NCI-H2029 treated with DMSO at 0.1 percent for 48 hours (cell line): ENCODE measurements around the gene ASIC2.

Source experiments
- DNase-seq: peaks from one replicate; lab custom pipeline; 2025; lab: John Stamatoyannopoulos, UW

Gene ASIC2

DNA sequence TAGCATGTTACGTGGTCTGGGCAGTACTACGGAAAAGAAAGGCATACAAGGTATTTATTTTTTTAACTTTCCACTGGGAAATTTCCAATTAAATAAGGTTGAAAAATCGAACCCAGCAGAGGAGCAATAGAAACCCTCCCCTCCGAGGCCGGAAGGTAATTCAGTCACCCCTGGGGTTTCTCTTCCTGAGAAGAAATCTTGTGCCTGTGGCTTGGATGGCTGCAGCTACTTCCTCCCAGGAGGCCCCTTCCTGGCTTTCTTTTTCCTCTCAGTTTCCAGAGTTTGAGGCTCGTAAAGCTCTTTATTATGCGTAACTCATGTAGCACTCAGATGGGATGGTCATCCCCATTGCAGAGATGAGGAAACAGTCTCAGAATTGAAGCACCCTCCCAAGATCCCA, 140.3 kb downstream of the ASIC2 start:
- no peak for DNase-seq

DNA sequence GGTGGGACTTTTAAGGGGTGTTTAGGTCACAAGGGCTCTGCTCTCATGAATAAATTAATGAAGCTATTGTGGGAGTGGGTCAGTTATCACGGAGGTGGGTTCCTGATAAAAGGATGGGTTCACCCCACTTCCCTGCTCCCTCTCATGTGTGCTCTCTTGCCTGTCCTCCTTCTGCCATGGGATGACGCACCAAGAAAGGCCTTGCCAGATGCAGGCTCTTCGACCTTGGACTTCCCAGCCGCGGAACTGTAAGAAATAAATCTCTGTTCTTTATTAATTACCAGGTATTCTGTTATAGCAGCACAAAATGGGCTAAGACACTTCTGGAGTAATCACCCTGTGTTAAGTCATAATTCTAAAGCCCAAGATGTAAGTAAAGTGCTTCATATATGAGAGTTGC, 141.5 kb downstream of the ASIC2 start:
- no peak for DNase-seq

DNA sequence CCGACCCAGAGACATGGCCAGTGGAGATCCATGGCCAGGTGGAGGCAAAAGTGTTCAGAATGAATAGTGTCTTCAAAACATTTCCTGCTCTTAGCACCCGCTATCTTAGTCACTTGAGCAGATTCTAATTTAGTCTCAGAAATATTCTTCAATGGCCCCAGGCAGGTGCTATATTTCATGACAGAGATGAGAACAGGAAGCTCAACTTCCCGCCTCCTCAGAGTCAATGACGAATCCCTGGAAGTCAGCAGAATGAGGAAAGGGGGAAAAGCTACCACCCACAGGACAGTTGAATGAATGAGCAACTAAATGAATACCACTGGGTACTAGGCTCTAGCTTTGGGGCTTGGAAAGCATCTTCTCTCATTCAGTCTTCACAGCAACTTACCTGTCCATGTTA, 147.2 kb downstream of the ASIC2 start:
- DNase-seq, result no peak

DNA sequence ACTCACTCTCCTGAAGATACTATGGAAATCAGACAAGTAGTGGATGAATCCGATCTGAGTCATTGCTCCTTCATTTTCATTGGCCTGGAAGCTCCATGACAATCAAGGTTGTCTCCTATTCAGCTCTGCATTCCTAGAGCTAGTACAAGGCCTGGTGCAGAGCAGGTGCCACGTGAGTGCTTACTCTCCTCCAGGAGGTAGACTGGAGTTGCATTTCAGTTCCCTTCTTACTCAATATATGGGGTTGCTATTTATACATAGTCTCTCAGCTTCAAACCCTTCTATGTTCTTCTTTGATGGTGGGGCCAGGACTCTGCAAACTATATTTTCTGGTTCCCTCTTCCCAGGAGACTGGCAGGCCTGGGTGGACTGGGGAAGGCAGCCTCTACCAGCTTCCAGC, 148.3 kb downstream of the ASIC2 start:
- no peak for DNase-seq

DNA sequence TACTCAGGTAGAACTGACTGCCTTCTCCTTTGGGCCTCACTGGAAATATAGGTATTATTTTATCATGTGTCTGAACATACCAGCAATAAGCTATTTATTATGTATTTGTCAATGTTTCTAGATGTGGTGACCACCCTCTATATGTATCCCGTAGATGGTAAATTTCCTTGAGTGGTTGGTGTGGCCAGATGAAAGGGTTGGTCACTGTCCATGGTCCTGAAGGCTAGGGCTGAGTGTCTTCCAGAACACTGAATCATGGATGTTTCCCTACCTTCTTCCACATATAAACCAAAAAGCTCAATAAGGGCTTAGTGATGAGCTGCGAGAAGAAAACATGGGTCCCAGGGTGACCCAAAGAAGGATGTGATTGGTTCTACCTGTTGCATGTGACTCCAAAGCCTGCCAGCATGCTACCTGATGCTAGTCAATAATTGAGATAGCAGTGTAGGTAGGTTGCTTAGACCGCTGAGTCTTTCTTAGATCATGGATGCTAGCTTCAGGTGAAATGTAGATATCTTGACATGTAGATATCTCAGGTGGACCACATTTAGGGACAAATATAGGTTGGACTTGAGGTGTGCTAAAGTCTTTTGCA, 150.3 kb downstream of the ASIC2 start:
- no peak for DNase-seq

DNA sequence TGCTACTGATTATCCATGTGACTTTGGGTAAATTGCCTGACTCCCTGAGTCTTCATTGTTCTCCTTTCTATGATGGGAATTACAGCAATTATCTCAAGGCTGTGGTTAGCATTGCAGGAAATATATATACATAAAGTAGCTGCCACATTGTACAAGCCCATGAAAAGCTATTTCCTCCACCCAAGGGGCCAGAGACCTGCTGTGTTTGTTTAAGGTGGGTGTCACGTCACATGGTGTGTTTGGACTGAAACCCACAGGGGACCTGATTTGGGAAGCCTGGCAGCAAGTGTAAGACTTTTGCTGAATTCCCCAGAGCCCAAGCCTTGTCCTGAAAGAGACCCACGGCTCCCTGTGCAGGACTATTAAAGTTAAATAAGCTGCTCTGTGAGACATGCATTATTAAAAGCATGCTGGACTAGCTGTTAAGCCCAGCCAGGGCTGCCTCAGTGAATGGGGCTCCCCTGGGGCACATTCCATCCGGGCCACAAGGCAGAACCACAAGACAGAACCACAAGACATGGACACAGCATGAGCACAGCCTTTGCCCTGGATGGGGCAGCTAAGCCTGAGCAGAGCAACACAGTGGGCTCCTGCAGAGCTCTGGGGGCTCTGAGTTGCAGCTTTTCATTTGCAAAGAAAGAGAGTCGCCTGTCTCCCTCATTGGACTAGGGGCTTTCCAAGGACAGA, 152.5 kb downstream of the ASIC2 start:
- DNase-seq, result no peak

DNA sequence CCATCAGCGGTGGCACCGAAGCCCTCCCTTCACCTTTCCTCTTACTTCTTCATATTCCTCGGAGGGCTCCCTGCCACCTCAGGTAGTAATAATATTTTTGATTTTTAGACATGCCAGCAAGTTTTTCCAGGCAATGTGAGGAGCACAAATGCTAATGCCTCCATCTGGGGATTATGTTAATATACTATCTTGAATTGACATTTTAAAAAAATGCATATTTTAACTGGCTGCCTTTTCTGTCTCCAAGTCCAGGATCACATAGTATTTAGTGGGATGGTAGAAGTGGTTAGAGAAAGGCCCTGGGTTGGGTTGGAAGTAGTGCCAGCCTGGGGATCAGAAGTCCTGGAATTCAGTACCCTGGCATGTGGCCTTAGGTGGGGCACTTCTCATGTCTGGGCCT, 154.5 kb downstream of the ASIC2 start:
- DNase-seq, result no peak

DNA sequence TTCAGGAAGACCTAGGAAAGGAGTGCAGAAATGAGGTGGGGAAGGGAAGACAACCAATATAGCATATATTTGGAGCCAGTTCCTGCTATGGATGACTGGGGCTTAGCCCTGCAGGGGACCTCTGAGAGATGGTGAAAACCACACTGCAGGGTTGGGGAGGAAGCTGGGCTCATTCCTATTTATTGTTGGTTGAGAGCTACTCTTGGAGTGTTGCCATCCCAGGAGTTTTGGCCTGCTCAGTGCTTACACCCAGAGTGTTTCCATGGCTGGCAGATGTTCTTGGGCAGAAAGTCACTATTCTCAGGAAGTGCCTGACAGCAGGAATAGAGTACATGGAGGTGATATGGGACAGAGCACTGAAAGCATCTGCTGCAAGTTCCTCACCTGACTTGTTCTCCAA, 155.7 kb downstream of the ASIC2 start:
- peak; percentile 50 for DNase-seq

DNA sequence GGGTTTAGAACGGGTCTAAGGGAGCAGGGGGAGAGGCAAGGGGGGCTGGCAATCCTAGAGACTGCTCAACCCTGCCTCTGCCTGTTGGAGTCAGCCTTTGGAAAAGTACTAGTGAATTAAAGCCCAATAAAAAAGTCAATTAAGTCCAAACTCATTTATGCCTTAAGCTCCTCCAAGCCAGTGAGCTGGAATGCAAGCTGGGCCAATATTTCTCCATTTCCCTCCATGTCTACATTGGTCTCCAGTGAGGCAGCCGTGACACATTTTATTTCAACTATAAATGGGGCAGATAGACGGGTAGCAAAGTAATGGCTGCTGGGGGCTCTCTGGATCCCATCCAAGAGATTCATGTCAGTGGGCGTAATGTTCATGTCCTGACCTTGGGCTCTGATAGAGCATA, 157.4 kb downstream of the ASIC2 start:
- no peak for DNase-seq

DNA sequence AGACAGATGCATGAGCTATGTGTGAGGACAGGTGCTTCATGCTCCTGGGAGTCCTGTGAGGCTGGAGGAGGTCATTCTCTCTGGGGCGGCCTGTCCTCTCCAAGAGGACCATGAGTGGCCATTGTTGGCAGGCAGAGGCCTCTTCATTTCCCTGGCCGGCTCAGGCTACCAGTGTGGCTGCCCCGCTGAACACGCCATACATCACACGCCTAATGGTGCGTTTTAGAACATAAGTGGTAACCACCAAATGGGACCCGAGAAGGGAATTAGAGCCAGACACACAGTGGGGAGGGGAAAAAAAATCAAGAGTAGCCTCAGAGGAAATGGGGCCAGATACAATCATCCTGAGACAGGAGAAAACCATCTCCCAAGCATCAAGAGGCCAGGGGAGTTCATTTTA, 161.5 kb downstream of the ASIC2 start:
- peak; percentile 54 for DNase-seq

DNA sequence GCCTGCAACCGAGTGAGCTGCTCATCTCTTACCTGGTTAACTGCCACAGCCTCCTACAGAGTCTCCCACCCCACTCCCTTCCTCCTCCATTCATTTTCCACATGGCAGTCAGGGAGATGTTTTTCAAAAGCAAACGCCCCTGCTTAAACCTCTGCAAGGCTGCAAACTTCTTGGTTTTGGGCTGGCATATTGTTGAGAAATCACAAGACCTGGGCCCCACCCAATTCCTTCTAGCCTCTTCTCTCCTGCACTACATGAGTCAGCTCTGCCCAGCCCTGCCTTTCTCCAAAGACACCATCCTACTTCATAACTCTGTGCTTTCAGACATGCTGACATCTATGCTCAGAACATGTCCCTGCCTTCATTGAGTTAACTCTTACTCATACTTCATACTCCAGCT, 165.4 kb downstream of the ASIC2 start:
- DNase-seq, result no peak

DNA sequence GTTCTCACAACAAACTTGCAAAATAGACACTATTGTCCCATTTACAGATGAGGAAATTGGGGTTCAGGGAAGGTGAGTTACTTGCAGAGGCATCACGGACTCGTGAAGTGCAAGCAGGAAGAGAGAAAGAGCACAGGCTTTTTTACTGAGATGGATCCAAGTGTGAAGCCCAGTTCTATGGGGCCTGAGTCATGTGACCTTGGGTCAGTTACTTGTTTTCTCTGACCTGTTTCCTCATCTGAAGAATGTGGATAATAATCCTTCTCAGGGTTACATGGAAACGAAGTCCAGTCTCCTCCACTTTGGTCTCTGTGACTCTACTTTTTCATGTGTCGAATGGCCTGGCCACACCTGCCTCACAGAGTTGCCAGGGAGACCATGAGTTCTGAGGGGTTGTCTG, 167.0 kb downstream of the ASIC2 start:
- no peak for DNase-seq

DNA sequence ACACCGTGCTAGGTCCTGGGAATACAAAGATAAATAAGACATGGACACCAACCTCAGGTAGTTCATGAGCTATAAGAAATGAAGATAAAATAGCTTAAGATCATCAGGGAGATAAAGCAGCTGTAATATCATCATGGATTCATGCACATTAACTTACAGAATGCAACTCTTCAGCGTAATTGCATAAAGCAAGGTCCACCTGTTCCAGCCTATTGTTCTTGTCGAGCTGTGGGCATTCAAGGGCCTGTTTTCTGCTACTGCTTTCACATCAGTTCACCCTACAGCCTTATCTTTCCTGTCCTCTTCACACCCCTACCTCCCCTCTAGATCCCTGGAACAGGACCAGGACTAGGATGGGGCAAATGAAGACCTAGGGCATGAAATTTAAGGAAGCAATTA, 167.5 kb downstream of the ASIC2 start:
- no peak for DNase-seq

DNA sequence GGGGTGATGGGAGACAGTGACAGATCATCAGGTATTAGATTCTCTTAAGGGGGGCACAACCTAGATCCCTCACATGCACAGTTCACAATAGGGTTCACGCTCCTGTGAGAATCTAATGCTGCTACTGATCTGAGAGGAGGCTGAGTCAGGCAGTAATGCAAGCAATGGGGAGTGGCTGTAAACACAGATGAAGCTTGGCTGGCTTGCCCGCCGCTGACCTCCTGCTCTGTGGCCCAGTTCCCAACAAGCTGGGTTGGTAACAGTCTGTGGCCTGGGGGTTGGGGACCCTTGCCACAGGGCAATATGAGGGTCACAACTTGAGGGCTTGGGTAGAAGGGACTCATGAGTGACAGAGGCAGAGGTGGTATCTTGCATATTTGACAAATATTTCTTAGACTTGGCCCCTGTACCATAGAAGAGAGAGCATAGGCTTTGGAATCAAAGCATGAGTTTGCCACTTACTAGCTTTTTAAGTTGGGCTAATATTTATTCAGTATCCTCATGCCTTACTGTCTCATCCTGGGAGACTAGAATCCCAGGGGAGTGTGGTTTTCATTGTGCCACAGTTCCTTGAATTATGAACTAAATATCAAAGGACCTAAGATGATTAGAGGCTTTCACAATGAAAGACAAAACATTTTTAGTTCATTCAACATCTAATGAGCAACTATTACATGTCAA, 168.1 kb downstream of the ASIC2 start:
- DNase-seq, result no peak

DNA sequence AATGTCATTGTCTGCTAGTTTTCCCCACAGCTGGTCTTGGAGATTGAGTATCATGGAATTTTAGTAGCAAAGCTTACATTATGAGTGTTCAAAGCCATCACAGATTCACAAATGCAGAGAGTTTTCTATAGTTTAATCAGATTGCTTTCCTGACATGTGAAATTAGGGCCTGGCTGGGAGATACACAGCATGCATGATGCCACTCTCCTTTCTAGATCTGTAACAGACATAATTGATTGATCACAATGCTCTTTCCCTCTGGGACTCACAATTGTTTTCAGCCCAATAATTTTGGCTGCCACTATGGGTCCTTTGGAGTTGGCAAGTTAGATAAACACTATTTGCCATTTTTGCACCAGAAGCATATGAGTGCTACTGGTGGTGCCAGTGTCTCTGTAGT, 168.9 kb downstream of the ASIC2 start:
- no peak for DNase-seq

DNA sequence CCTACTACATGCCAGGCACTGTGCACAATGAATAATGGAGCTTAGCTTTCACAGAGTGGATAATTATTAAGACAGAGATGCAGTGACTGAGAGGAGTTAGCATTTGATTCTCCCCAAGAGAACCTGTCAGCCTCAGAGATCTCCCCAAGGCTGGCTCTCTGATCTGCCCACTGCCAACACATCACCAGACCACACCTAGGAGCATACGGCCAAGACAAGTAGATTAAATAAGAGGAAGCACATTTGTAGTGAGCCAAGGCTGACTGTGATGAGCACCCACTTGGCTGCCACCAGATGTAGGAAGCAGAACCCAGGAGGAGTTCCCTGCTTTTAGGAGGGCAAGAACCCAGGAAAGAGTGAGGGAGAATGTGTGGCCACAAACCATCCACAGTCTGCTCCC, 171.3 kb downstream of the ASIC2 start:
- DNase-seq, result no peak

DNA sequence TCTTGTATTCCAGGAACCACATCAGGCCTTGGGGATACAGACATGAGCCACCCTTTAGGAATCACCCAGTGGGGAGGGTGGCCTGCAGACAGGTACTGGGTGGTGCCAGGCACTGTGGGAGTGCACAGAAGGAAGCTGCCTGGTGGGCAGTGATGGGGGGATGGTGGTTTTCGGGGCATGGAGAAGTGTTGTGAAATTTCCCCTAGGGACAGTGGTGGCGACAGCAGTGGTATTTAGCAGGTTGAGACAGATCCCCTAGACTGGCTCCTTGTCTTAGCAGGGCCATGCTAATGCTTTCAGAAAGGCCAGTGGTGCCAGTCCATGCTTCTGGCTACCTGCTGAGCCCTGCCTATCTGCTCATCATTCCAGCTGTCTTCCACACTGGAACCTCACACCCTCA, 171.8 kb downstream of the ASIC2 start:
- DNase-seq, result no peak

DNA sequence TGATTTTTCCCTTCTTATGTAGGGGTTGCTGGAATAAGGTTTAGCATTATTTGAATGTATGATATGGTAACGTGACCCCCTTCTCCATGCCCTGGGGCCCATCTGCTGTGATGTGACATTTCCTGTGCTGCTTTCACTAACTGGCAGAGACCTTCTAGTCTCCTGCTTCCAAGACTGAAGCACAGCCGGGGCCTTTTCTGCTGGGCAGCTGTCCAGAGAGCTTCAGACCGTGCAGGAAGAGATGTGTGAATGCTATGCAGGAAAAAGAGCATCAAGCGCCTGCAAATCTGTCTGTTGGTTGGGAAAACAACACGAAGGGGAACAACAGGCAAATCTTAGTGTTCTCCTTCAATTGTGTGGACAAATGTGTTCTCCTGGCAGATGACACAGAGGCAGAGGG, 173.0 kb downstream of the ASIC2 start:
- DNase-seq, result no peak

DNA sequence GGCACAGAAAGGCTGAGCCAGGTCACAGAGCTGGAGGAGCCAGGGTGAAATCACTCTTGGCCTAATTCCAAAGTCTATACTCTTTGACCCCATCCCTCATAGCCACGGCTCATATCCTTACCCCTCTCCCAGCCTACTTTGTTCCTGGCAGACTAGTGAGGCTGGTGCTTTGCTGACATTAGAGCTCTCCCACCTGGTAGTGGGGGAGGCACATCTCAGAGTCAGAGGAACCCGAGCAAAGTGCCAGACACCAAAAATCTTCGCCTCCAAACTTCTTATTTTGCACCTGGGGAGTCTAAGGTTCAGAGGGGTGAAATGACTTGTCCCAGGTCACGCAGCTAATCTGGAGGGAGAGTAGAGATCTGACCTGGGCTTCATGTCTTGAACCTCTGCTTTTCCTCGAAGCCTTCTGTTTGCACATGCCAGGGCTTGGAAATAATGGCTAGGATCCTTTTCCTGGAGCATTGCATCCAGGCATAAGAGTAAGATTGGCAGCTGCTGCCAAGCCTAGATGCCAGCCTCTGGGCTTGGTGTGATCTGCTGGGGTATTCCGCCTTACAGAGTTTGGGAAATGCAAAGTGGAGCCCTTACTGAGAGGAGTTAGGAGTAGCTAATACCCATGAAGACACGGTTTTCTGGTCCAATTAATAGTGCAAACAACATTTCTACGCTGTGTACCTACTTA, 174.6 kb downstream of the ASIC2 start:
- DNase-seq, result no peak

DNA sequence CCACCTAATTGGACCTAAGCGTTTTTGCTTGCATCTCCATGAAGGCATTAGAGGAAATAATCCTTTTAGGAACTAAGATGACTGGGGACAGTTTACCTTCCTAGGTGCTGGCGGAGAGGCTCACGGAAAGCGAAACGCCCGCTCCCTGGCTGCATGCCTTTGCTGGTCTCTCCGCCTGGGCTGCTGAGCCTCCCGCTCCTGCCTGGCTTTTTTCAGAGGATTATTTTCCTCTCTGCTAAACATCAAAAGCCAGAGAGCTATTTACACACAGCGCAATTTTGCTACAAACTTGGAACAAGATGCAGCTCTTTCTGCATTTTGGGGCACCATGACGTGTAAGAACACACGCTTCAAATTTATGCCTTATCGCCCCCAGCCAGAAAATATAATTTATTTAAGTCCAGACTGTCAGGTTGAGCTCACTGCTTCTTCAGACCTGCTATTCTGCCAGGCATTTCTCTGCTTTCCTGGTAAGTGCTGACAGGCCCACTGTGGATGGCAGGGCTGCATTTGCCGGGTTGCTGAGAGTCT, 177.0 kb downstream of the ASIC2 start:
- no peak for DNase-seq

DNA sequence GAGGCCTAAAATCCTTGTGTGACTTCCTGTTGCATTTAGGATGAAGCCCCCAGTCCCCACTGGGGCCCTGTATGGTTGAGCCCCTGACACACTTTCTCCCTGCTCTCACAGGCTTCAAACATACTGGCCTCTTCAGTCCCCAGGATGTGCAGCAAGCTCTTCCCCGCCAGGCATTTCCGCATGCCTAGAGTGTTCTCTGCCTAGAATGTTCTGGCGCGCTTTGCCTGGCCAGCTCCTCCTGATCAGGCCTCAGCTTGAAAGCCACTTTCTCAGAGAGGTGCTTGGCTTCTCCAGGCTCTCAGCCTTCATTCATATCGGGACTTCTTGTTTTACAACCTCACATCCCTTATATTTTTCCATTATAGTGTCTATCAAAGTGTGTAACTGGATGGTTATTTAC, 177.7 kb downstream of the ASIC2 start:
- DNase-seq, result no peak

DNA sequence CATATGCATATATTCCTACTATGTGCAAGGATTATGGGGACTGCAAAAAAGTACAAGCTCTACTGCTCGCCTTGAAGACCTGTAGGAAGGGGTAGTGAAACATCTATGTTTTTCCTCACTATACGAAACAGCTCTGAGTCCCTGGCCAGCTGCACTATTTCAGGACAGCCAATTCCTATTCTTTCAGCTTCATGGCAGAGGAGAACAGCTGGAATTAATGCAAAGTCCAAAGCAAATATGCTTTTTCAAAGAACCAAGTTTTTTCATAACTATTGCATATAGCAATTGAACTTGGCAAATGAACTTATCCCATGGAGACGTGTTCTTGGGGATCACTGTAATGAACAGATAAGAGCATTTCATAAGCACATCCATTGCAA, 179.1 kb downstream of the ASIC2 start:
- no peak for DNase-seq
